ENCODE results near the gene UQCR10. TPM values are rescaled to one million over a fixed set of nuclear protein-coding genes. Genes with fewer than 3 reads are reported as not detected.

The UQCR10 gene
- total RNA-seq, 1 donor from 2014 or later, result 120 TPM

- H3K9me3 Mint-ChIP-seq (ENCODE audit: low read depth), result no peaks in the 10 kb centered on the region
- peaks cover 10% of the 10 kb centered on the region for H3K4me1 Mint-ChIP-seq (ENCODE audit: low read depth)
- DNase-seq (ENCODE audit: low spot score, unreplicated experiment), result no peak
- H3K4me3 Mint-ChIP-seq (ENCODE audit: low read depth), result no peak overlapping the region
- H3K27ac Mint-ChIP-seq, result no peak overlapping the region
- peaks cover 4% of the 10 kb centered on the region for H3K36me3 Mint-ChIP-seq (ENCODE audit: insufficient read depth)
- H3K27me3 Mint-ChIP-seq, result no peaks in the 10 kb centered on the region
- no peak for TF ChIP-seq CTCF (IDR thresholded peaks at IDR 0.05; ENCODE audit: unreplicated experiment)
Measured at GRCh38 chr22:29773233-29773632, 6.1 kb downstream of the UQCR10 start.

GRCh38 chr22:29780220-29780619 lies 13.1 kb downstream of the UQCR10 start:
- TF ChIP-seq CTCF (IDR thresholded peaks at IDR 0.05; ENCODE audit: unreplicated experiment), result no peak
- H3K27me3 Mint-ChIP-seq, result peaks cover 8% of the 10 kb centered on the region
- DNase-seq (ENCODE audit: low spot score, unreplicated experiment), result no peak
- no peak overlapping the region for H3K27ac Mint-ChIP-seq
- no peaks in the 10 kb centered on the region for H3K36me3 Mint-ChIP-seq (ENCODE audit: insufficient read depth)
- peaks cover 46% of the 10 kb centered on the region for H3K4me1 Mint-ChIP-seq (ENCODE audit: low read depth)
- H3K9me3 Mint-ChIP-seq (ENCODE audit: low read depth), result no peaks in the 10 kb centered on the region
- H3K4me3 Mint-ChIP-seq (ENCODE audit: low read depth), result no peak overlapping the region

- H3K27me3 Mint-ChIP-seq, result peaks cover 8% of the 10 kb centered on the region
- no peak for DNase-seq (ENCODE audit: low spot score, unreplicated experiment)
- peaks cover 50% of the 10 kb centered on the region for H3K4me1 Mint-ChIP-seq (ENCODE audit: low read depth)
Measured at GRCh38 chr22:29780748-29781676, 13.8 kb downstream of the UQCR10 start.

GRCh38 chr22:29782061-29782845 lies 15.1 kb downstream of the UQCR10 start:
- Mint-ChIP-seq H3K4me3 (ENCODE audit: low read depth) (no peak overlapping the region), H3K9me3 (ENCODE audit: low read depth) (no peaks in the 10 kb centered on the region), H3K36me3 (ENCODE audit: insufficient read depth) (no peaks in the 10 kb centered on the region), H3K27ac (no peak overlapping the region), H3K4me1 (ENCODE audit: low read depth) (peaks cover 57% of the 10 kb centered on the region), H3K27me3 (peaks cover 8% of the 10 kb centered on the region)
- no peak for DNase-seq (ENCODE audit: low spot score, unreplicated experiment)
- no peak for TF ChIP-seq CTCF (IDR thresholded peaks at IDR 0.05; ENCODE audit: unreplicated experiment)

More at GRCh38 chr22:29780748-29781676, 13.8 kb downstream of the UQCR10 start:
- Mint-ChIP-seq H3K4me3 (ENCODE audit: low read depth) (no peak overlapping the region), H3K27ac (no peak overlapping the region), H3K36me3 (ENCODE audit: insufficient read depth) (no peaks in the 10 kb centered on the region), H3K9me3 (ENCODE audit: low read depth) (no peaks in the 10 kb centered on the region)
- no peak for TF ChIP-seq CTCF (IDR thresholded peaks at IDR 0.05; ENCODE audit: unreplicated experiment)
